Sciatic nerve (tissue), 2 donors: ENCODE measurements around the gene TMEM69. TPM values are rescaled to one million over a fixed set of nuclear protein-coding genes. Genes with fewer than 3 reads are reported as not detected.
A peak's percentile ranks its signal among the peaks of the same experiment; 100 is the strongest.

Experiments
- ATAC-seq: fragments of 200-7000 bp; cut with Tn5 transposase; one replicate; pipeline ENCODE4 v1.9.1; 2020; ENCODE audit warnings: mild to moderate bottlenecking, moderate library complexity
- DNase-seq: peaks from one replicate; pipeline ENCODE4 v3.0.0-alpha.2; 2020; ENCODE audit warnings: low spot score
- intact Hi-C: fragments of 100-400 bp; cut with DNase I; formaldehyde crosslinking; loops from one replicate; pipeline ENCODE4 v1.14.2; 2022
- total RNA-seq: library from RNA; stranded (reverse); fragmentation: NEBNext Ultra II Directional; extraction: Animal tissue kit (Norgen Biotek cat#: 25700); gene quantifications from one replicate; pipeline ENCODE4 v1.2.1, GENCODE V29; 2021
- donor health status: DM: no; HTN: no; CAD: no.
- donor health status: DM: no; HTN: no; CAD: no.

TMEM69 gene
- 14.0 TPM for total RNA-seq

- DNase-seq (peak; percentile 79), ATAC-seq (peak; percentile 70)
- intact Hi-C loops, result no loop called here
Measured at GRCh38 chr1:45687754-45688740, at the start of gene TMEM69. TMEM69 (plus strand) TSS chr1:45688181; CDS start chr1:45691069, 2,888 bp downstream.

GRCh38 chr1:45640293-45640692, 47.7 kb upstream of the TMEM69 start:
- DNase-seq, result no peak
- intact Hi-C loops, result no loop called here
- no peak for ATAC-seq

- no peak for DNase-seq
- no peak for ATAC-seq
- intact Hi-C loops, result no loop called here
Measured at GRCh38 chr1:45643321-45643720, 44.7 kb upstream of the TMEM69 start.

- intact Hi-C loops, result no loop called here
- DNase-seq, result no peak
- ATAC-seq, result no peak
Measured at GRCh38 chr1:45643978-45644377, 44.0 kb upstream of the TMEM69 start.

GRCh38 chr1:45644661-45645060, 43.3 kb upstream of the TMEM69 start:
- intact Hi-C loops, result no loop called here
- no peak for ATAC-seq

GRCh38 chr1:45647248-45648021, 40.5 kb upstream of the TMEM69 start:
- ATAC-seq, result no peak
- intact Hi-C loops, result no loop called here

More at GRCh38 chr1:45644661-45645060, 43.3 kb upstream of the TMEM69 start:
- DNase-seq, result no peak

GRCh38 chr1:45654540-45655280, 33.3 kb upstream of the TMEM69 start:
- no peak for DNase-seq
- no peak for ATAC-seq
- intact Hi-C loops, result no loop called here

More at GRCh38 chr1:45647248-45648021, 40.5 kb upstream of the TMEM69 start:
- DNase-seq, result no peak

GRCh38 chr1:45656573-45657226, 31.3 kb upstream of the TMEM69 start:
- DNase-seq (no peak), ATAC-seq (no peak)
- intact Hi-C loops, result no loop called here

GRCh38 chr1:45658171-45658570, 29.8 kb upstream of the TMEM69 start:
- DNase-seq (no peak), ATAC-seq (no peak)
- intact Hi-C loops, result no loop called here

- intact Hi-C loops, result no loop called here
- ATAC-seq (no peak), DNase-seq (no peak)
Measured at GRCh38 chr1:45659222-45659621, 28.8 kb upstream of the TMEM69 start.

- intact Hi-C loops, result no loop called here
- DNase-seq, result no peak
- no peak for ATAC-seq
Measured at GRCh38 chr1:45660336-45660735, 27.6 kb upstream of the TMEM69 start.

- DNase-seq (no peak), ATAC-seq (no peak)
- intact Hi-C loops, result no loop called here
Measured at GRCh38 chr1:45666836-45667235, 21.1 kb upstream of the TMEM69 start.

- intact Hi-C loops, result no loop called here
- ATAC-seq (no peak), DNase-seq (no peak)
Measured at GRCh38 chr1:45667321-45668111, 20.5 kb upstream of the TMEM69 start.

GRCh38 chr1:45668526-45668925, 19.5 kb upstream of the TMEM69 start:
- no peak for DNase-seq
- intact Hi-C loops, result no loop called here
- ATAC-seq, result no peak

- ATAC-seq (no peak), DNase-seq (no peak)
- intact Hi-C loops, result no loop called here
Measured at GRCh38 chr1:45669379-45669778, 18.6 kb upstream of the TMEM69 start.

- intact Hi-C loops, result no loop called here
- no peak for ATAC-seq
- no peak for DNase-seq
Measured at GRCh38 chr1:45669859-45670655, 17.9 kb upstream of the TMEM69 start.

GRCh38 chr1:45673956-45674355, 14.0 kb upstream of the TMEM69 start:
- intact Hi-C loops, result no loop called here
- ATAC-seq, result no peak
- DNase-seq, result no peak
